DND-41 (cell line): ENCODE measurements around the gene POF1B.

Experiments used
- ATAC-seq: fragments of 200-7000 bp; cut with Tn5 transposase; 3 replicates; pipeline ENCODE4 v1.9.1; 2021; ENCODE audit warnings: low read depth; ENCODE audit not compliant: insufficient read depth
- DNase-seq: peaks from one replicate; pipeline ENCODE4 v3.0.0-alpha.2; 2020
- H2AFZ ChIP-seq: 2 replicates; pipeline ENCODE4 v1.6.0; 2012; ENCODE audit warnings: low read depth, low read length
- H3K27ac ChIP-seq: 2 replicates; pipeline ENCODE4 v1.5.1; 2012; ENCODE audit warnings: low read length, inconsistent platforms
- H3K27me3 ChIP-seq: fragments of 200-600 bp; sonication (generic); 2 replicates; pipeline ENCODE4 v1.6.0; 2012; ENCODE audit warnings: low read length, mild to moderate bottlenecking, inconsistent platforms; ENCODE audit not compliant: insufficient read depth, poor library complexity
- H3K36me3 ChIP-seq: 2 replicates; pipeline ENCODE4 v1.5.1; 2012; ENCODE audit warnings: low read length, inconsistent platforms; ENCODE audit not compliant: insufficient read depth
- H3K4me1 ChIP-seq: 2 replicates; pipeline ENCODE4 v1.5.1; 2012; ENCODE audit warnings: mild to moderate bottlenecking, low read length; ENCODE audit not compliant: insufficient read depth
- H3K4me2 ChIP-seq: 2 replicates; pipeline ENCODE4 v1.6.0; 2012; ENCODE audit warnings: mild to moderate bottlenecking, moderate library complexity, low read length, inconsistent platforms; ENCODE audit not compliant: insufficient read depth
- H3K4me3 ChIP-seq, 2 experiments: fragments of 200-600 bp in 1 of 2; shearing (Covaris generic) in 1 of 2; 2 replicates each; pipeline ENCODE4 v1.5.1; 2012 to 2016; ENCODE audit warnings: inconsistent platforms in 2 of 2, low read length in 2 of 2, mild to moderate bottlenecking in 2 of 2, low read depth in 1 of 2, moderate library complexity in 1 of 2
- H3K79me2 ChIP-seq: 2 replicates; pipeline ENCODE4 v1.6.0; 2012; ENCODE audit warnings: low read length, inconsistent platforms; ENCODE audit not compliant: insufficient read depth
- H3K9ac ChIP-seq: 2 replicates; pipeline ENCODE4 v1.6.0; 2012; ENCODE audit warnings: low read depth, mild to moderate bottlenecking, inconsistent platforms, low read length, moderate library complexity
- H3K9me3 ChIP-seq: 2 replicates; pipeline ENCODE4 v1.5.1; 2012; ENCODE audit warnings: low read length, moderate library complexity, mild to moderate bottlenecking, inconsistent platforms; ENCODE audit not compliant: insufficient read depth, severe bottlenecking
- H4K20me1 ChIP-seq: 2 replicates; pipeline ENCODE4 v1.6.0; 2012; ENCODE audit warnings: low read length; ENCODE audit not compliant: insufficient read depth
- EZH2 ChIP-seq: IDR thresholded peaks from 3 replicates; pipeline ENCODE4 v1.6.1; 2012; ENCODE audit warnings: borderline replicate concordance, low read depth, mild to moderate bottlenecking, moderate library complexity, low read length, inconsistent platforms; ENCODE audit not compliant: severe bottlenecking
- TF ChIP-seq, protein P1 (sequence below): IDR thresholded peaks from 2 replicates; pipeline ENCODE4 v1.5.1; 2012; ENCODE audit warnings: borderline replicate concordance, low read length, moderate library complexity, mild to moderate bottlenecking; ENCODE audit not compliant: poor library complexity, severe bottlenecking; ENCODE audit errors: extremely low read depth

The POF1B gene

DNA sequence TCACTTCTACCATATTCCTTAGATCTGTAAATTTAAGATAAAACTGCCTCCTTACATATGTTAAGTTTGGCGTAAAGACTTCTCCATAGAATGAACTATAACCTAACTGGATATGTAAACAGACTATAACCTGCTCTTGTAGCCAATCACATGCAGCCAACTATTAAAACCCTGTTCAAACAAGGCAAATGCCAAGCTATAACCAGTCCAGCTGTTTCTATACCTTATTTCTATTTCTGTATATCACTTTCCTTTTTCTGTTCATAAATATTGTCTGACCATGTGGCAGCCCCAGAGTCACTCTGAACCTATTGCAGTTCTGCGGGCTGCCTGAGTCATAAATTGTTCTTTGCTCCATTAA, 12.4 kb upstream of the POF1B start:
- Histone ChIP-seq H3K27me3 (no peaks in the 10 kb centered on the region), H3K79me2 (no peaks in the 10 kb centered on the region), H3K4me1 (no peaks in the 10 kb centered on the region), H3K27ac (no peak overlapping the region), H3K9me3 (no peaks in the 10 kb centered on the region), H2AFZ (no peak overlapping the region), H3K4me2 (no peak overlapping the region), H3K4me3 (no peak overlapping the region), H3K36me3 (no peaks in the 10 kb centered on the region), H3K9ac (no peak overlapping the region), H4K20me1 (no peaks in the 10 kb centered on the region)
- ATAC-seq, result no peak
- no peak for DNase-seq
- TF ChIP-seq, protein P1, sequence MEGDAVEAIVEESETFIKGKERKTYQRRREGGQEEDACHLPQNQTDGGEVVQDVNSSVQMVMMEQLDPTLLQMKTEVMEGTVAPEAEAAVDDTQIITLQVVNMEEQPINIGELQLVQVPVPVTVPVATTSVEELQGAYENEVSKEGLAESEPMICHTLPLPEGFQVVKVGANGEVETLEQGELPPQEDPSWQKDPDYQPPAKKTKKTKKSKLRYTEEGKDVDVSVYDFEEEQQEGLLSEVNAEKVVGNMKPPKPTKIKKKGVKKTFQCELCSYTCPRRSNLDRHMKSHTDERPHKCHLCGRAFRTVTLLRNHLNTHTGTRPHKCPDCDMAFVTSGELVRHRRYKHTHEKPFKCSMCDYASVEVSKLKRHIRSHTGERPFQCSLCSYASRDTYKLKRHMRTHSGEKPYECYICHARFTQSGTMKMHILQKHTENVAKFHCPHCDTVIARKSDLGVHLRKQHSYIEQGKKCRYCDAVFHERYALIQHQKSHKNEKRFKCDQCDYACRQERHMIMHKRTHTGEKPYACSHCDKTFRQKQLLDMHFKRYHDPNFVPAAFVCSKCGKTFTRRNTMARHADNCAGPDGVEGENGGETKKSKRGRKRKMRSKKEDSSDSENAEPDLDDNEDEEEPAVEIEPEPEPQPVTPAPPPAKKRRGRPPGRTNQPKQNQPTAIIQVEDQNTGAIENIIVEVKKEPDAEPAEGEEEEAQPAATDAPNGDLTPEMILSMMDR, result no peak
- no peak for TF ChIP-seq EZH2

DNA sequence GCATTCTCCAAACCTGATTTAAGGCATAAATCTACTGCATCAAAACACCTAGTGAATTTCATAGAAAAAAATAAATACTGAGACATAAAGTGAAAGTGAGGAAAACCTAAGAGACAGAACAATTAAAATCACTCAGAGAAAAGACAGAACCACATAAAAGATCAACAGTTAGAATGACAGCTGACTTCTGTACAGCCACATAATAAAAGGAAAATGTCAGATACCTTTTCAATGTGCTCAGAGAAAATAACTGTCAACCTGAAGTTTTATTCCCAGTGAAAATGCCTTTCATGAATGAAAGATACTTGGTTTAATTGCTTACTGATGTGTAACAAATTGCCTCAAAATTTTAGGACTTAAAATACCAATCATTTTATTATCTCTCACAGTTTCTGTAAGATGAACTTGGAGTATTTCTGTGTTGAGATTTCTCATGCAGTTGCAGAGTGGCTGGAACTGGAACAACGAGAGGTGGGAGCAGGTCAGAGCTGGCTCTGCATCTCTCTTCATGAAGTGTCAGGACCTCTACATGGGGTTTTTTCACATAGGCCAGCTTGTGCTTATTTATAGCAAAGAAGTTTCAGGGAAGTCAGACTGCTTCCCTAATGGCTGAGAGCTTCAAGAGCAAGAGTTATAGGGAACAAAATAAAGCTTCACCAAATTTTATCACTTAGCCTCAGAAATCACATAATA, 11.9 kb upstream of the POF1B start:
- no peaks in the 10 kb centered on the region for H3K4me1 ChIP-seq
- no peak overlapping the region for H3K27ac ChIP-seq
- H3K79me2 ChIP-seq, result no peaks in the 10 kb centered on the region
- H4K20me1 ChIP-seq, result no peaks in the 10 kb centered on the region
- no peak for ATAC-seq
- H3K4me3 ChIP-seq, result no peak overlapping the region
- no peak overlapping the region for H3K9ac ChIP-seq
- DNase-seq, result no peak
- no peaks in the 10 kb centered on the region for H3K27me3 ChIP-seq
- no peak overlapping the region for H2AFZ ChIP-seq
- H3K9me3 ChIP-seq, result no peaks in the 10 kb centered on the region
- TF ChIP-seq, protein P1, result no peak
- no peak for TF ChIP-seq EZH2
- H3K36me3 ChIP-seq, result no peaks in the 10 kb centered on the region
- no peak overlapping the region for H3K4me2 ChIP-seq

DNA sequence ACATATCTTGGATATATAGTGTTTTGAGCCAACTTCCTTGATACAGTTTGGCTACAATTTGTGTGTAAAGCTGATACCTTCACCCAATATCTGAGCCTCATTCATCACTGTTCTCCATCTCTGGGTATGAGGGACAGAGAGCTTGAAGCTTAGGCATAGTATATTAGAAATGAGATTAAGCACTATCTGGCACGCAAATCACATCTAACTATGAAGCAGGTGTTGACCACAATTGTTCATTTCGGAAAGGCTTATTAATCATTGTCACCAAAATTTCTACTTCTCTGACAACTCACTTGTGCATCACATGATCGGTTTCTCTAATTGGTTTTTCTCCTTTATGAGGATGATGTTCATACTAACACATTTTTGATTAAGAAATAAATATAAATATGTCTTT, 2.1 kb upstream of the POF1B start:
- no peaks in the 10 kb centered on the region for H3K36me3 ChIP-seq
- no peaks in the 10 kb centered on the region for H3K79me2 ChIP-seq
- H3K9me3 ChIP-seq, result no peaks in the 10 kb centered on the region
- no peak overlapping the region for H3K9ac ChIP-seq
- no peak overlapping the region for H3K4me3 ChIP-seq
- H3K4me1 ChIP-seq, result no peaks in the 10 kb centered on the region
- no peak overlapping the region for H2AFZ ChIP-seq
- no peaks in the 10 kb centered on the region for H3K27me3 ChIP-seq
- ATAC-seq (no peak), DNase-seq (no peak)
- no peak overlapping the region for H3K4me2 ChIP-seq
- no peak overlapping the region for H3K27ac ChIP-seq
- no peaks in the 10 kb centered on the region for H4K20me1 ChIP-seq
- no peak for TF ChIP-seq EZH2
- TF ChIP-seq, protein P1, result no peak

DNA sequence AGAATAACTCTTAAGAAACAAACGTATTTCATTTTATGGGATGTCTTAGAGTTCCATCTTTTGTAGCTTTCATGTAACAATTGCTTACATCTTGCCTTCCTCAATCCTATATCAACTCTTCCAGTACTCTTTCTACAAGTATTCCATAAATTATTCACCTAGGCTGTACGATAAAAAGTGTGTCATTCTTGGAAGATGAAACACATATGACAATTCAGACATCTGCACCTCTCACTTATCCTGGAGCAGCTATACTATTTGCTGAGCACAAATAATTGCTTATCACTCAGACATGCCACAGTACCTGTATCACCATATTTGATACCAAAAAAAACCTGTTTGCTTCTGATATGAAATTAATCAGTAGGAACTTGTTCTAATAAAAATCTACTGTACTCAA, 1.0 kb downstream of the POF1B start:
- H3K9ac ChIP-seq, result no peak overlapping the region
- H3K4me3 ChIP-seq, result no peak overlapping the region
- no peak for DNase-seq
- no peak for ATAC-seq
- H3K27ac ChIP-seq, result no peak overlapping the region
- no peaks in the 10 kb centered on the region for H3K9me3 ChIP-seq
- no peaks in the 10 kb centered on the region for H3K79me2 ChIP-seq
- no peaks in the 10 kb centered on the region for H3K27me3 ChIP-seq
- no peaks in the 10 kb centered on the region for H3K36me3 ChIP-seq
- no peak overlapping the region for H2AFZ ChIP-seq
- H3K4me2 ChIP-seq, result no peak overlapping the region
- no peaks in the 10 kb centered on the region for H4K20me1 ChIP-seq
- TF ChIP-seq EZH2, result no peak
- TF ChIP-seq, protein P1, result no peak
- no peaks in the 10 kb centered on the region for H3K4me1 ChIP-seq
